GM18868 (cell line): Measurements from ENCODE around the gene PDE1A.

ENCODE experiments used
- ATAC-seq: cut with Tn5 transposase; IDR thresholded peaks from one replicate; pipeline ENCODE4 v1.9.1; 2021; ENCODE audit warnings: mild to moderate bottlenecking, moderate library complexity; ENCODE audit not compliant: unreplicated experiment

Gene PDE1A

GRCh38 chr2:182359990-182360662 is 66.7 kb downstream of the PDE1A start:
- no peak for ATAC-seq

- ATAC-seq, result no peak
Measured at GRCh38 chr2:182359027-182359989, 67.5 kb downstream of the PDE1A start.

DNA sequence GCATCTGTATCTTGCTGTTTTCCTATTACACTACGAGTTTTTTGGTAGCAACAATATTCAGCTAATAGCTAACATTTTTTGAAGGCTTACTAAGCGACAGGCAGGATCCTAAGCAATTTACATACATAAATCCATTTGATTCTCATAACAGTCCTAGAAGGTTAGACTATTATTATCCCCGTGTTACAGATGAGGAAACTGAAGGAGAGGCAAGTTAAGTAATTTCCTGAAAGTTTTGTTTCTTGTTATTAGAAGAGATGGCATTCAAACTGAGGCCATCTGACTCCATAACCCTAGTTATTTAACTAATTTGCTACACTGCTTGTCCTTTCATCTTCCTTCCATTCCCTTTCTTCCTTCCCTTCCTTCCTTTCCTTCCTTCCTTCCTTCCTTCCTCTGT is 68.2 kb downstream of the PDE1A start:
- no peak for ATAC-seq

GRCh38 chr2:182355815-182356214 is 71.0 kb downstream of the PDE1A start:
- ATAC-seq, result no peak

GRCh38 chr2:182351427-182351826 is 75.4 kb downstream of the PDE1A start:
- no peak for ATAC-seq

- no peak for ATAC-seq
Measured at GRCh38 chr2:182349268-182349667, 77.6 kb downstream of the PDE1A start.

DNA sequence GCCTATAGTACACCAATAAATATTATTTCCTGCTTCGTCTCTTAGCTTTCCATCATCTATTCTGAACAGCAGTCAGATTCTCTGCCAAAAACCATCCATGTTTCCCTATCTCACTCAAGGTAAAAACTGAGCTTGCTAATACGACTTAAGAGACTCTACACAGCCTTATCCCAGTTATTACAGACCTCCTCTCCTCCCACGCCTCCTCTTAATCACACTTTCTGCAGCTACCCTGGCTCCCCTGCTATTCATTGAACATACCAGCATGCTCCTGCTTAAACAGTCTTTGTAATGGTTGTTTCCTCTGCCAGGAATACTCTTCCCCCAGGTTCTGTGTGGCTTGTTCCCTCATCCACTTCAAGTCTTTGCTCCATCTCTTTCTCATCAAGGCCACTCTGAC is 81.5 kb downstream of the PDE1A start:
- no peak for ATAC-seq

DNA sequence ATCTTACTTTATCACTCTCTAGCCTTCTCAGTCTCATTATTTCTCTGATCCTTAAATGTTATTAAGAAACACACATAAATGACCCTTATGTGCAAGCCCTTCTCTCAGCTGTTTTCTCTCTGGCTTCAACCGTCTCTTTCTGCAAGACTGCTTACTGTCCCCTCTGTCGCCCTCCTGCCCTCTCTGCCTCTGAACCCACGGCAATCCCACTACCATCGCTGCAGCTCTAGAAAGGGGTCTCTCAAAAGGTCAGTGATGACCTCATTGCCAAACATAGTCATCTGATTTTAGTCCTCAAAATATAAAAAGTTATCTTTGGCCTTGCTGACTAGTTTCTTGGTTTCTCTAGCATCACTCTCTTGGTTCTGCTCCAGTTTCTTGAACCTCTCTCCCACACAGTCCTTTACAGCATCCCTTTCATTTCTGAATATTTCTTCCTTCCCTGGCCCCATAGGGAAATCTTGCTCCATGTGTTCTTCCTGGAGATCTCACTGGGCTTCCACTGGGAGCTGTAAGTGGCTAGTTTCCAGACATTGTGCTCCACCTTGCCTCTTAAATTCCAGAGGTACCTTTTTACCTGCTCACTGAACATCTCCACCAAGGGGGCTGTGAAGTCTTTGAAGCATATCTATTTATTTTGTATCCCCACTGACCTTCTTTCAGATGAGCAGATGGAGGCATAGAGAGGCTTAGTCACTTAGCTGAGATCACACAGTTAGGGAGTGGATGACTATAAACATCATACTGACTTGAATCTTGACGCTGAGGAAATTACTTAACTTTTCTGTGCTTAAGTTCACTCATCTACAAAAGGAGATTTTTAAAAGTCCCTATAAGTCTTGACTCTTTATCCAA is 96.2 kb downstream of the PDE1A start:
- ATAC-seq, result no peak

DNA sequence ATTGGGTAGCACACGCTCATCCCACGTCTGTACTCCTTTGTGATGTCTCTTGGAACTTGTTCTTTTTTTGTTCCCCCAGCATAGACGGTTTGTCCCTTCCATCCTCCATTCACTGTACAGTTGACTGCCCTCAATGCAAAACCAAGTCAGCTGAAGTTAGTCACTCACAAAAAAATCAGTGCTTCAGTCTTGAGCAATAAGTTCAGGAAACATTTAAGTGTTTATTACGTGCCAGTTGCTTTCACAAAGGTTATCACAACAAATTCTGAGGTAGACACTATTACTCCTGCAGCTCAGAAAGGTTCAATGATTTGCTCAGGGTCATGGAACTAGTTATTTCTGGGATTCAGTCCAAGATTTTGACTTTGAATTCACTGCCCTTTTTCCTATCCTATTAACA is 102.2 kb downstream of the PDE1A start:
- ATAC-seq, result no peak

DNA sequence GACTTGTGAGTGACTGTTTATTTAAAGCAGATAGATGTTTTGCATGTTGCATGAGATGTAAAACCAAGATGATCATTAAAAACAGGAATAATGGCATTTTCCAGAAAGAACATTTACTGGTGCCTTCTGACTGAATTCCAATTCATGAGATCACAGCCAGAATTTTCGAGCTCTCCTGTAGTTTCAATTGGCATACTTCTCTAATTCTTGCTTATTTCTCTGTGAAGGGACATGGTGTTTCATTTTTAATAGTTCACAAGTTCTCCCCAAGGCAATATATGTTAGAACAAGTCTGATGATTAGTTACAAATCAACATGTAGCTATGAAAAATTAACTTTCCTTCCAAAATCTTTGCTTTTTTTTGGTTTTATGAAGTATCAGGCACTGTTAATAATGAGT is 105.7 kb downstream of the PDE1A start:
- no peak for ATAC-seq

DNA sequence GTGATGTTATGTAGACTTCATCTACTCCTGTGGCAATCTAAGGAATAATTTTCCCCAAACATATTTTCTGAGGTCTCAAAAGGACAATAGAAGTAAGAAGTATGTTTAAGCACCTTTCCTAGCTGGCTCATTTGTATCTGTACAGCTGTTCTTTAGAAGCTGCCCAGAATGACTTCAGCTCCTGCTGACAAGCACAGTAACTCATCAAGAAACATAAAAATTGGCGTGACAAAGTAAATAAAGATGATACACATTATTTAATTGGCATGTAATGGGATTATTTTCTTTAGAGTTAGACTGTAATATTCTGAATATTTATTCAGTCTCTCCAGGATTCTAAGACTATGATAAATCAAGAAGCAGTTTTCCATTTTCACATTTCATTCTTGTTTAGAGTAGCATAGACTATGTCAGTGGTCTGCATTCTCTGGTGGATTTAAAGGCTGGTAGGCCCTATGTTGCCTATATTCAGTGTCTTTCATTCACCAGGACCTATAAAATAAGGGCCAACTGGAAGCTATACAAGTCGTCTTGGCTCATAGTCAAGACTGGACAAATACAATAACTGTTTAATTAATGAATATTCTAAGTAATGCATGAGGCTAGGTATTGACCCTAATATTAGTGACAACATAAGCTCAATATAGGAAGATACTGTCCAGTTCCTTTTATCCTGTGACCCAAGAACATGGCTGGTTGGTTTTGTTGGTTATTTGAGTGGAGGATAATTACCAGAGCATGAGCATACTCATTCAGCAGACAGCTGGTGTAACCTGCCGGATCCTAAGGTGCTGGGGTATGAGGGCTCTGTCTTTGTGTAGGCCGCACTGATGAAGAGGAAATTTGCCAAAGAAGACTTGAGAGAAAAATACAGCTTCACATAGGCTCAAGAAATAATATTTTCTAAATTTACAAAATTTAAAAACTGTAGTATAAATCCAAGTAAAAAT is 107.0 kb downstream of the PDE1A start:
- no peak for ATAC-seq

DNA sequence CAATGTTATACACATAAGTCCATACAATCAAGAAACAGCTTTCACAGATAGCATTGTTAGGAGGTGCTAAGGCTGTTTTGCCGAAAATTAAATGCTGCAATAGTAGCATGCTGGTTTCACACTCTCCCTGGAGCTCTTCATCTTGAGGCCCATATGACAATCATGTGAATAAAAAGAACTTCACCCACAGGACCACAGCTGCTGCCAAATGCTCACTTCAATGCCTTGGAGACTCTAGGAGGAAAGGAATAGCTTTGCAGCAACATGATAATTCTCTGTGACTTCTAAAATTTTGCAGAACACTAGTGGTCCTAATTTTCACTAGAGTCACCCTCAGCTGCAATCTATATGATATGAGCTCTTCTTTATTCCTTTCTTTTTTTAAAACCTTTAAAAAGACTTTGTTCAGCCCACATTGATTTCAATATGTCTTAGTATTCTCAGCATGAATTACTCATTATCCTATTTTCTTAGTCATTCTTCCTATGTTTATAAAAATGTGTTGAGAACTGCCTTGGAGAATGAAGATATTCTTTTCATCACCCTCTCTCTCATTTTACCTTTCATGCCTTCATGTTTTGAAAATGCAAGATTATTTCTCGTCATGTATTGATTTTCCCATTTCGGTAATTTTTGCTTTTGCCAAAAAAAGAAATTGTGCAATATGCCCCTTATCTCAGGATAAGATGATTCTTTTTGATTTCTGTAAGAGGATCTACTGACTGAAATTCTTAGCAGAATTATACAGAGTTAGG is 108.2 kb downstream of the PDE1A start:
- ATAC-seq, result no peak

GRCh38 chr2:182316950-182317349 is 109.9 kb downstream of the PDE1A start:
- ATAC-seq, result no peak

GRCh38 chr2:182302972-182303371 is 123.9 kb downstream of the PDE1A start:
- no peak for ATAC-seq

DNA sequence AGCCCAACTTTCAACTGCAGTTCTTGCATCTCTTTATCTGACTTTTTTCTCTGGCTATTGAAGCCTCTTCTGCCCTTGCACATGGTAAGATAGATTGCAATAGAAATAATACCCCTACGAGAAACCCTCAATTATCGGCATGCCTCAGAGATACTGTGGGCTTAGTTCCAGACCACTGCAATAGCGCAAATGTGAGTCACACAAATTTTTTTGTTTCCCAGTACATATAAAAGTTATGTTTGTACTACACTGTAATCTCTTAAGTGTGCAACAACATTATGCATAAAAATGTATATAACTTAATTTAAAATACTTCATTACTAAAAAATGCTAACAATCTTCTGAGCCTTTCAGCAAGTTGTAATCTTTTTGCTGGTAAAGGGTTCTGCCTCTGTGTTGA is 124.7 kb downstream of the PDE1A start:
- ATAC-seq, result no peak

DNA sequence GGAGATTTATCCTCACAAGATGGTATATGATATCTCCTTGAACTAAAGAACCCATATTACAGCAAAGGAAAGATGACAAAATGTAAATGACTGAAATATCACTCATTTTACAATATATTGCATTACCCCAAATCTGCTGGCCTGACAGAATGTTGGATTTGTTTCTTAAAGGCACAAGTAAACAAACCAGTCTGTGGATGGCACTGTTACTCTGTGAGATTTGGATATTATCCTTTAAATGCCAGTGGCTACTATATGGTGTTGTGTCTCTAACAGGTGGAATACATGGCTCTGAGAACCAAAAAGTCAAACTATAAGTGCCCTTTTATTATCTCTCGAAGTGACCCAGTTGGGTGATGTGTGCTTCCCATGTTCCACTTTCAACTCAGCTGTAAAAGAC is 125.7 kb downstream of the PDE1A start:
- ATAC-seq, result no peak

GRCh38 chr2:182300608-182301007 is 126.2 kb downstream of the PDE1A start:
- no peak for ATAC-seq

- ATAC-seq, result no peak
Measured at GRCh38 chr2:182299632-182300031, 127.2 kb downstream of the PDE1A start.

DNA sequence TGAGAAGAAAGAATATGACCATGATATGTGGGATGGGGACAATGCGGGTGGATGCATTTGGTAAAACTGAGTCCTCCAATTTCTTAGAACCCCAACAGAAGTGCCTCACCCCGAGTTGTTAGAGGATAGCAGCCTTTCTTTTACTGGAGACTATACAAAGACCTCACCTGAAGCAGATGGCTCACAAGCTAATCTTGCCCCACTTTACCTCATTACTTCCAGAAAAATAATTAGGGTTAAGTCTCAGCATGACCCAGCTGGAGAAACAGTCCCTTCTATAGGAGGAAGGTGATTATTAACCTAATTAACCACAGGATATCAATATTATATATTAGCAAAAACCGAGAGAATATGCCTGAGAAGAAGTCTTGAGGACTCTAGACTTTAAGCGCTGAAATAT is 128.4 kb downstream of the PDE1A start:
- no peak for ATAC-seq
